HepG2 (cell line): Measurements from ENCODE around the gene PLEKHG2. TPM values are rescaled to one million over a fixed set of nuclear protein-coding genes. Genes with fewer than 3 reads are reported as not detected.
A peak's percentile ranks its signal among the peaks of the same experiment; 100 is the strongest.

ENCODE experiments used
- ARID3A ChIP-seq: IDR thresholded peaks from 2 replicates; pipeline ENCODE4 v1.6.1; 2012; ENCODE audit warnings: low read depth, low read length, improper control_type of control experiment
- ATF6 ChIP-seq: sonication (generic); formaldehyde crosslinking; conservative IDR thresholded peaks from 2 replicates; pipeline ENCODE4 v1.4.0; 2020; ENCODE audit warnings: missing genetic modification reagents
- DNMT1 ChIP-seq: sonication (generic); formaldehyde crosslinking; IDR thresholded peaks from 2 replicates; pipeline ENCODE4 v1.5.1; 2020; ENCODE audit warnings: mild to moderate bottlenecking, missing genetic modification reagents
- IRX3 ChIP-seq: sonication (generic); formaldehyde crosslinking; IDR thresholded peaks from 2 replicates; pipeline ENCODE4 v1.8.1; 2023; ENCODE audit warnings: mild to moderate bottlenecking, low read depth, missing genetic modification reagents, borderline replicate concordance
- MAFF ChIP-seq: IDR thresholded peaks from 2 replicates; pipeline ENCODE4 v1.6.1; 2011; ENCODE audit warnings: low read depth, low read length, improper control_type of control experiment
- MBD4 ChIP-seq: IDR thresholded peaks from 2 replicates; pipeline ENCODE4 v1.6.1; 2012; ENCODE audit warnings: low read length, inconsistent platforms, borderline replicate concordance
- NFRKB ChIP-seq: fragments of 450-650 bp; IDR thresholded peaks from 2 replicates; pipeline ENCODE4 v1.6.1; 2017
- NR3C1 ChIP-seq: sonication (generic); formaldehyde crosslinking; IDR thresholded peaks from 2 replicates; pipeline ENCODE4 v1.4.0; 2020; ENCODE audit warnings: missing genetic modification reagents
- PRPF4 ChIP-seq: fragments of 200-400 bp; formaldehyde crosslinking; IDR thresholded peaks from 2 replicates; pipeline ENCODE4 v1.6.1; 2016; ENCODE audit warnings: low read length, low read depth; ENCODE audit not compliant: poor library complexity, severe bottlenecking
- RAD51 ChIP-seq: fragments of 450-650 bp; IDR thresholded peaks from 2 replicates; pipeline ENCODE4 v1.6.1; 2016; ENCODE audit warnings: borderline replicate concordance
- RFX5 ChIP-seq: IDR thresholded peaks from 2 replicates; pipeline ENCODE4 v1.6.1; 2011; ENCODE audit warnings: low read depth, low read length, improper control_type of control experiment
- SATB2 ChIP-seq: sonication (generic); formaldehyde crosslinking; IDR thresholded peaks from 2 replicates; pipeline ENCODE4 v1.5.0; 2020; ENCODE audit warnings: missing genetic modification reagents
- SUZ12 ChIP-seq: fragments of 150-350 bp; IDR thresholded peaks from 2 replicates; pipeline ENCODE4 v1.6.1; 2014; ENCODE audit warnings: low read depth, low read length
- ZEB1 ChIP-seq: IDR thresholded peaks from 2 replicates; pipeline ENCODE4 v1.6.1; 2012; ENCODE audit warnings: mild to moderate bottlenecking, low read depth, inconsistent platforms; ENCODE audit not compliant: insufficient replicate concordance
- ZFP41 ChIP-seq: sonication (generic); formaldehyde crosslinking; IDR thresholded peaks from 2 replicates; pipeline ENCODE4 v1.4.0; 2020; ENCODE audit warnings: mild to moderate bottlenecking, missing genetic modification reagents, borderline replicate concordance
- ZNF205 ChIP-seq: IDR thresholded peaks from 2 replicates; pipeline ENCODE4 v1.6.1; 2018; ENCODE audit warnings: missing biosample characterization, missing genetic modification reagents
- ZNF260 ChIP-seq: sonication (generic); formaldehyde crosslinking; IDR thresholded peaks from 2 replicates; pipeline ENCODE4 v1.4.0; 2020; ENCODE audit warnings: missing genetic modification reagents, low read depth, mild to moderate bottlenecking, borderline replicate concordance
- ZNF282 ChIP-seq: fragments of 450-650 bp; IDR thresholded peaks from 2 replicates; pipeline ENCODE4 v1.6.1; 2018; ENCODE audit not compliant: partially characterized antibody
- ZNF30 ChIP-seq: sonication (generic); formaldehyde crosslinking; IDR thresholded peaks from 2 replicates; pipeline ENCODE4 v1.5.0; 2020; ENCODE audit warnings: mild to moderate bottlenecking, missing genetic modification reagents
- ZNF468 ChIP-seq: sonication (generic); formaldehyde crosslinking; IDR thresholded peaks from 2 replicates; pipeline ENCODE4 v1.8.0; 2022; ENCODE audit warnings: mild to moderate bottlenecking, moderate library complexity, missing genetic modification reagents
- ZNF678 ChIP-seq: sonication (generic); formaldehyde crosslinking; IDR thresholded peaks from 2 replicates; pipeline ENCODE4 v1.4.0; 2020; ENCODE audit warnings: mild to moderate bottlenecking, missing genetic modification reagents
- ZNF816 ChIP-seq: sonication (generic); formaldehyde crosslinking; IDR thresholded peaks from 2 replicates; pipeline ENCODE4 v1.8.0; 2022; ENCODE audit warnings: missing genetic modification reagents, mild to moderate bottlenecking, borderline replicate concordance
- polyA plus RNA-seq, 8 experiments: library from polyadenylated mRNA; depleted of rRNA in 3 of 8; stranded (reverse) in 7 of 8; unstranded in 1 of 8; fragments of >200 nt; fragmentation: Illumina TruSeq in 4 of 8; extraction: Trizol in 4 of 8; gene quantifications; 2 replicates each; pipeline versions ENCODE4 v1.2.1 to v1.2.3, GENCODE V29; 2011 to 2016; ENCODE audit warnings: low read depth in 4 of 8, missing spikeins in 1 of 8, mixed read lengths in 1 of 8; ENCODE audit not compliant: insufficient read depth in 1 of 8
- total RNA-seq, 5 experiments: library from RNA; depleted of rRNA; stranded (reverse); fragments of >200 nt; fragmentation: Illumina TruSeq; extraction: Trizol; gene quantifications; 2 replicates each; pipeline ENCODE4 v1.2.3, GENCODE V29; 2016; ENCODE audit warnings: low read depth in 1 of 5
- TF ChIP-seq, protein P1 (sequence below): sonication (generic); formaldehyde crosslinking; IDR thresholded peaks from 2 replicates; pipeline ENCODE4 v1.8.0; 2022; ENCODE audit warnings: missing genetic modification reagents, mild to moderate bottlenecking, borderline replicate concordance

Gene PLEKHG2
- total and polyA plus RNA-seq, 2 of the 13 experiments (the other 11 are each of a cell fraction or from before 2014, with no cell fraction given) = 3.6 to 6.8 TPM

DNA sequence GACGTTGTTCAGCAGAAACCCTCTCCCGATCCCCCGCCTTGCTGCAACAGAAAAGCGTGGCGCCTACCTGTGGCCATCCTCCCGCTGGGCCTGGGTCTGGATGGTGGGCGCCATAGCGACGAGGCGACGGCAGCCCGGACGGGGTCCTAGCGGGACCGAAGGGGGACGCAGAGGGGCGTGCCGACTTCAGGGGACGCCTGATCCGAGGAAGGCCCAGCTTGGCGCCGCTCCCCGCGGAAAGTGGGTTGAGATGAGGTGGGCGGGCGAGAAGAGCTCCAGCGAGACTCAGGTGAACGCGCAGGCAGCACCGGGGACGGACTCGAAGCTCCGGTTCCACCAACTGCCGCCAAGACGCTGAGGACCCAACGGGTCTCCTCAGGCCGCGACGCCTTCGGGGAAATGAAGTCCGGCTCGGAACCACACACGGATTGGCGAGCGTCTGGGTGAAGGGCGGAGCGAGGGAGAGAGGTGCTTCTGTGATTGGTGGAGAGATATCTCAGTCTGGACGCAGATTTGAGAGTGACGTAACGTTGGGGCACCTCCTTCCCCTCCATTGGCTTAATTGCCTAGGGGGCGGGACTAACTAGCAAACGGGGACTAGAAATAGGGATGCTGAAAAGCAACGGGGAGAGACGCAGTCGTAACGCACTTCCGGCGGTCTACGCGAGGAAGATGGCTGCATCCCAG is 21.6 kb upstream of the PLEKHG2 start, which contains the start of the genes MED29 and PAF1 (continued):
- TF ChIP-seq ZNF816 (CRISPR knock-in tag) (no peak), RFX5 (peak; percentile 51; the same call in 1 of the 2 replicates), SATB2 (CRISPR knock-in tag) (0 out of 2 replicates have a peak, but pooled peaks have one; percentile 24), RAD51 (no peak), ARID3A (no peak), ATF6 (CRISPR knock-in tag) (no peak), ZEB1 (no peak), SUZ12 (peak; percentile 53; the same call in 1 of the 2 replicates), ZNF468 (peak; percentile 83; the same call in 1 of the 2 replicates), IRX3 (no peak), ZFP41 (no peak; the same call in 1 of the 2 replicates), ZNF678 (CRISPR knock-in tag) (no peak; the same call in 1 of the 2 replicates), PRPF4 (no peak), NR3C1 (CRISPR knock-in tag) (no peak), NFRKB (no peak), ZNF282 (no peak), DNMT1 (CRISPR knock-in tag) (peak; percentile 93; the same call in 1 of the 2 replicates), ZNF260 (CRISPR knock-in tag) (no peak), ZNF30 (no peak), ZNF205 (CRISPR knock-in tag) (peak; percentile 72), MBD4 (no peak), MAFF (no peak)
- TF ChIP-seq, protein P1, sequence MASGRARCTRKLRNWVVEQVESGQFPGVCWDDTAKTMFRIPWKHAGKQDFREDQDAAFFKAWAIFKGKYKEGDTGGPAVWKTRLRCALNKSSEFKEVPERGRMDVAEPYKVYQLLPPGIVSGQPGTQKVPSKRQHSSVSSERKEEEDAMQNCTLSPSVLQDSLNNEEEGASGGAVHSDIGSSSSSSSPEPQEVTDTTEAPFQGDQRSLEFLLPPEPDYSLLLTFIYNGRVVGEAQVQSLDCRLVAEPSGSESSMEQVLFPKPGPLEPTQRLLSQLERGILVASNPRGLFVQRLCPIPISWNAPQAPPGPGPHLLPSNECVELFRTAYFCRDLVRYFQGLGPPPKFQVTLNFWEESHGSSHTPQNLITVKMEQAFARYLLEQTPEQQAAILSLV (CRISPR knock-in tag) = no peak
